K562 treated with DMSO at 1 percent for 4 hours (cell line): ENCODE data around the gene NLRC4. TPM values are rescaled to one million over a fixed set of nuclear protein-coding genes. Genes with fewer than 3 reads are reported as not detected.

Experiments
- total RNA-seq: library from RNA; unstranded; fragments of 300-600 nt; gene quantifications from 2 replicates; pipeline ENCODE4 v1.2.3, GENCODE V29; 2022; ENCODE audit not compliant: insufficient read depth

NLRC4 gene, protein sequence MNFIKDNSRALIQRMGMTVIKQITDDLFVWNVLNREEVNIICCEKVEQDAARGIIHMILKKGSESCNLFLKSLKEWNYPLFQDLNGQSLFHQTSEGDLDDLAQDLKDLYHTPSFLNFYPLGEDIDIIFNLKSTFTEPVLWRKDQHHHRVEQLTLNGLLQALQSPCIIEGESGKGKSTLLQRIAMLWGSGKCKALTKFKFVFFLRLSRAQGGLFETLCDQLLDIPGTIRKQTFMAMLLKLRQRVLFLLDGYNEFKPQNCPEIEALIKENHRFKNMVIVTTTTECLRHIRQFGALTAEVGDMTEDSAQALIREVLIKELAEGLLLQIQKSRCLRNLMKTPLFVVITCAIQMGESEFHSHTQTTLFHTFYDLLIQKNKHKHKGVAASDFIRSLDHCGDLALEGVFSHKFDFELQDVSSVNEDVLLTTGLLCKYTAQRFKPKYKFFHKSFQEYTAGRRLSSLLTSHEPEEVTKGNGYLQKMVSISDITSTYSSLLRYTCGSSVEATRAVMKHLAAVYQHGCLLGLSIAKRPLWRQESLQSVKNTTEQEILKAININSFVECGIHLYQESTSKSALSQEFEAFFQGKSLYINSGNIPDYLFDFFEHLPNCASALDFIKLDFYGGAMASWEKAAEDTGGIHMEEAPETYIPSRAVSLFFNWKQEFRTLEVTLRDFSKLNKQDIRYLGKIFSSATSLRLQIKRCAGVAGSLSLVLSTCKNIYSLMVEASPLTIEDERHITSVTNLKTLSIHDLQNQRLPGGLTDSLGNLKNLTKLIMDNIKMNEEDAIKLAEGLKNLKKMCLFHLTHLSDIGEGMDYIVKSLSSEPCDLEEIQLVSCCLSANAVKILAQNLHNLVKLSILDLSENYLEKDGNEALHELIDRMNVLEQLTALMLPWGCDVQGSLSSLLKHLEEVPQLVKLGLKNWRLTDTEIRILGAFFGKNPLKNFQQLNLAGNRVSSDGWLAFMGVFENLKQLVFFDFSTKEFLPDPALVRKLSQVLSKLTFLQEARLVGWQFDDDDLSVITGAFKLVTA
- 0.23 and 1.3 TPM in 2 replicates for total RNA-seq

DNA sequence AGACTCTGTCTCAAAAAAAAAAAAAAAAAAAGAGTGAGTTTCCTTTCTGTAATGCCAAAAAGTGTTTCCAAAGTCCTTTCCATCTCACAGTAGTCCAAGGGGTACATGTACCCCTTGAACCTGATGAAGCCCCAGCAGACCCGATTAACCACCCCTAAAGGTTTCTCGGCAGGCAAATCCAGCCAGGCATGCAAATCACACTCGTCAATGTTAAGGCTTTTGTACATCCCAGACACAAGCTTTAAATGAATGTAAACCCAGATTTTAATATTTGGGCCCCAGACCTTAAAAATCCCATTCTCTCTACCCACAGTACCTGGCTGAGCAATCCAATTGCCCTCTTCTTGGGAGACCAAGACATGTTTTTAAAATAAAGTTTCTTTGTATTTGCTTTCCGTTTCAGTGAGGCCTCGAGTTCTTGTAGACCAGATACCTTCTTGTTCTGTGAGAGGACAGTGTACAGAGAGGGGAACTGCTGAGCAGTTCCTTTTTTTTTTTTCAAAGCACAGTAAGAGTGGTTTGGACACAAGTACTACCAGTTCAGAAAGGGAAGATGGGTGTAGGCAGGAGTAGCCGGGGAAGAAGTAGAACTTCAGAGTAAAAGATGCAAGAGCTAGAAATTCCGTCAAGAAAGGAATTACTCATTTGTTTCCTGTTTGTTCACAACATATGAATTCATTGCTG lies at the start of gene NLRC4:
TSS of gene NLRC4 (minus strand) at position 465 of the 684 bp plus-strand sequence. CDS start 8,111 bp downstream, outside the sequence.

DNA sequence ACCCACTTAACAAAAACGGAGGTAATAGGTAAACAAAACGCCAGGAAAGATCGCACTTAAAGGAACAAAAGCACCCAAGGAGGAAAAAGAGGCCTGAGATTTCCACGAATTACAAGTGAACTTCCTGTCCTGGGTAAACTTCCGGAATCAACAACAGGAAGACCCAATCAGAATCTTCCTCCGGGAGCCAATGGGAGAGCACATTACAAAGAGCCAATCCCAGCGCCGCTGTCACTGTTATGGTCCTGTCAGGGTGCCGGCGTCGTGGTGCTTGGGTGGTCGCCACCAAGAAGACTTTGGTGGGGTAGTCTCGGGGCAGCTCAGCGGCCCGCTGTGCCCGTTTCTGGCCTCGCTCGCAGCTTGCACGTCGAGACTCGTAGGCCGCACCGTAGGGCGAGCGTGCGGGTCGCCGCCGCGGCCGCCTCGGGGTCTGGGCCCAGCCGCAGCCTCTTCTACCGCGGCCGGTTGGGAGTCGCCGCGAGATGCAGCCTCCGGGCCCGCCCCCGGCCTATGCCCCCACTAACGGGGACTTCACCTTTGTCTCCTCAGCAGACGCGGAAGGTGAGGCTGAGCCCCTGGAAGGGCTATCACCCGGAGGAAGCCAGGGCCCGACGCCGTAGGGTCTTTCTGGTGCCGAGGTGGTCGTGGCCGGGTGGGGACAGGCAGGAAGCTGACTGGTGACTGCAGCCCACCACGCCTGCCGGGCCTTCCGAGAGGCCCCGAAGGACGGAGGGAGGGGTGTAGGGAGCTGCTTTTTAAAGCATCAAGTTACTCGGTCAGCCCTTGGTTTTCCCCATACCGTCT lies 13.2 kb upstream of the NLRC4 start, which contains the start of gene YIPF4:
TSS of gene YIPF4 (plus strand) at position 231 of the 804 bp plus-strand sequence. CDS start at position 483, 252 bp downstream.

Other genes starting within 250 kb of the NLRC4 start
- 76.3 and 77.2 TPM in 2 replicates for gene DPY30, start 225.1 kb downstream of the NLRC4 start, total RNA-seq
- gene SPAST, start 201.3 kb downstream of the NLRC4 start, total RNA-seq, result 6.2 and 12.6 TPM in 2 replicates
- gene SLC30A6, start 99.0 kb downstream of the NLRC4 start, total RNA-seq, result 12.5 and 14.8 TPM in 2 replicates
- gene YIPF4, start 13.0 kb upstream of the NLRC4 start, total RNA-seq, result 6.4 and 9.7 TPM in 2 replicates
- gene BIRC6, start 92.1 kb upstream of the NLRC4 start, total RNA-seq, result 18.3 and 21.9 TPM in 2 replicates